SK-N-SH (cell line): ENCODE measurements around the gene ARCN1. TPM values are rescaled to one million over a fixed set of nuclear protein-coding genes. Genes with fewer than 3 reads are reported as not detected.

Experiments used
- CTCF ChIA-PET: fragments of 300-600, 350-600 bp; formaldehyde crosslinking; extraction: SDS; loops from one replicate; lab custom pipeline; 2021; lab: Yijun Ruan, JAX
- POLR2A ChIA-PET: fragments of 350-600 bp; sonication (Branson Sonifier 250); formaldehyde crosslinking; extraction: SDS; loops from one replicate; lab custom pipeline; 2020; ENCODE audit warnings: antibody characterized with exemption, inconsistent platforms; lab: Yijun Ruan, JAX
- DNase-seq: peaks from one replicate; pipeline ENCODE4 v3.0.0; 2012
- H2AFZ ChIP-seq: fragments of 200-600 bp; sonication (generic); 2 replicates; pipeline ENCODE4 v1.8.1; 2016; ENCODE audit warnings: antibody characterized with exemption, mild to moderate bottlenecking, low read depth
- H3F3A ChIP-seq: fragments of 200-600 bp; sonication (generic); replicated peaks from 2 replicates; pipeline ENCODE3; 2016; ENCODE audit warnings: antibody characterized with exemption, mild to moderate bottlenecking; ENCODE audit not compliant: insufficient read depth
- H3K27ac ChIP-seq, 2 experiments: fragments of 200-500 bp in 1 of 2; fragments of 200-600 bp in 1 of 2; sonication (Bioruptor generic) in 1 of 2; sonication (generic), shearing (Covaris generic) in 1 of 2; 2 replicates each; pipeline versions ENCODE4 v1.5.1 to v1.6.1; 2014 to 2016; ENCODE audit warnings: low read depth in 2 of 2, inconsistent platforms in 1 of 2, low read length in 1 of 2, mild to moderate bottlenecking in 1 of 2, mixed read lengths in 1 of 2
- H3K27me3 ChIP-seq: fragments of 200-600 bp; sonication (generic), shearing (Covaris generic); 2 replicates; pipeline ENCODE4 v1.6.1; 2016; ENCODE audit warnings: mixed run types; ENCODE audit not compliant: insufficient read depth
- H3K36me3 ChIP-seq, 2 experiments: fragments of 200-500 bp in 1 of 2; fragments of 200-600 bp in 1 of 2; sonication (Bioruptor generic) in 1 of 2; sonication (generic) in 1 of 2; replicated peaks in 1 of 2; 2 replicates each; pipeline versions ENCODE3 to v1.5.1; 2014 to 2016; ENCODE audit warnings: low read length in 1 of 2, mild to moderate bottlenecking in 1 of 2; ENCODE audit not compliant: insufficient read depth in 2 of 2, control insufficient read depth in 1 of 2
- H3K4me1 ChIP-seq, 2 experiments: fragments of 200-500 bp in 1 of 2; fragments of 200-600 bp in 1 of 2; sonication (Bioruptor generic) in 1 of 2; sonication (generic), shearing (Covaris generic) in 1 of 2; 2 replicates each; pipeline versions ENCODE4 v1.5.1 to v1.6.1; 2014 to 2016; ENCODE audit warnings: low read depth in 1 of 2, low read length in 1 of 2, mixed run types in 1 of 2; ENCODE audit not compliant: insufficient read depth in 2 of 2, control insufficient read depth in 1 of 2
- H3K4me2 ChIP-seq: fragments of 200-600 bp; sonication (generic), shearing (Covaris generic); 2 replicates; pipeline ENCODE4 v1.6.1; 2017; ENCODE audit warnings: mixed run types
- H3K4me3 ChIP-seq, 2 experiments: fragments of 200-500 bp in 1 of 2; fragments of 200-600 bp in 1 of 2; sonication (Bioruptor generic) in 1 of 2; sonication (generic), shearing (Covaris generic) in 1 of 2; 2 replicates each; pipeline versions ENCODE4 v1.5.1 to v1.8.1; 2014 to 2016; ENCODE audit warnings: low read depth in 2 of 2, inconsistent platforms in 1 of 2, low read length in 1 of 2, mild to moderate bottlenecking in 1 of 2, mixed read lengths in 1 of 2, moderate library complexity in 1 of 2
- H3K79me2 ChIP-seq: fragments of 200-600 bp; sonication (generic); 2 replicates; pipeline ENCODE4 v1.8.1; 2017; ENCODE audit warnings: mild to moderate bottlenecking; ENCODE audit not compliant: insufficient read depth
- H3K9ac ChIP-seq: fragments of 200-600 bp; sonication (generic); 2 replicates; pipeline ENCODE4 v1.6.1; 2017; ENCODE audit warnings: mixed run types
- H3K9me2 ChIP-seq: fragments of 200-600 bp; sonication (generic); 2 replicates; pipeline ENCODE4 v1.6.1; 2017; ENCODE audit warnings: mixed run types
- H3K9me3 ChIP-seq: fragments of 200-600 bp; sonication (generic); 2 replicates; pipeline ENCODE4 v1.6.1; 2017; ENCODE audit warnings: mixed run types, mild to moderate bottlenecking, moderate library complexity
- H4K20me1 ChIP-seq: fragments of 200-600 bp; sonication (generic); 2 replicates; pipeline ENCODE4 v1.6.1; 2017; ENCODE audit warnings: mild to moderate bottlenecking, mixed run types; ENCODE audit not compliant: insufficient read depth
- CHD2 ChIP-seq: fragments of 150-350 bp; IDR thresholded peaks from 2 replicates; pipeline ENCODE4 v1.6.1; 2018; ENCODE audit warnings: low read length; ENCODE audit not compliant: partially characterized antibody
- CTCF ChIP-seq: fragments of 200-600 bp; sonication (generic); IDR thresholded peaks from 2 replicates; pipeline ENCODE4 v1.6.1; 2017; ENCODE audit warnings: antibody characterized with exemption, mild to moderate bottlenecking, moderate library complexity
- ELF1 ChIP-seq: IDR thresholded peaks from 2 replicates; pipeline ENCODE4 v1.4.0; 2012
- EZH2phosphoT487 ChIP-seq: fragments of 200-600 bp; sonication (generic); IDR thresholded peaks from 2 replicates; pipeline ENCODE4 v1.6.1; 2017; ENCODE audit warnings: low read depth, mixed run types, mild to moderate bottlenecking, antibody characterized with exemption, moderate library complexity, borderline replicate concordance
- FOSL2 ChIP-seq: IDR thresholded peaks from 2 replicates; pipeline ENCODE4 v1.4.0; 2012; ENCODE audit warnings: low read depth, mild to moderate bottlenecking, moderate library complexity, borderline replicate concordance
- FOXJ3 ChIP-seq: sonication (generic); formaldehyde crosslinking; IDR thresholded peaks from 2 replicates; pipeline ENCODE4 v1.5.1; 2020; ENCODE audit warnings: mild to moderate bottlenecking, missing genetic modification reagents
- GATA2 ChIP-seq: sonication (generic); formaldehyde crosslinking; IDR thresholded peaks from 2 replicates; pipeline ENCODE4 v1.5.0; 2020; ENCODE audit warnings: mild to moderate bottlenecking, missing genetic modification reagents
- JUND ChIP-seq: IDR thresholded peaks from 2 replicates; pipeline ENCODE4 v1.4.0; 2012
- MEF2A ChIP-seq: IDR thresholded peaks from 2 replicates; pipeline ENCODE4 v1.4.0; 2012; ENCODE audit warnings: low read depth, borderline replicate concordance
- NFIC ChIP-seq: IDR thresholded peaks from 2 replicates; pipeline ENCODE4 v1.4.0; 2012; ENCODE audit warnings: borderline replicate concordance
- RFX5 ChIP-seq: IDR thresholded peaks from 2 replicates; pipeline ENCODE4 v1.6.1; 2012; ENCODE audit warnings: mild to moderate bottlenecking, improper control_type of control experiment, low read length
- RXRA ChIP-seq: IDR thresholded peaks from 2 replicates; pipeline ENCODE4 v1.4.0; 2012; ENCODE audit warnings: low read depth, mild to moderate bottlenecking, borderline replicate concordance
- SIN3A ChIP-seq: IDR thresholded peaks from 2 replicates; pipeline ENCODE4 v1.6.1; 2012; ENCODE audit warnings: low read depth, mild to moderate bottlenecking, low read length, moderate library complexity, borderline replicate concordance
- TAF1 ChIP-seq: IDR thresholded peaks from 2 replicates; pipeline ENCODE4 v1.6.1; 2012; ENCODE audit warnings: low read depth, mild to moderate bottlenecking, low read length, moderate library complexity, borderline replicate concordance
- USF1 ChIP-seq: IDR thresholded peaks from 2 replicates; pipeline ENCODE4 v1.4.0; 2012; ENCODE audit warnings: low read depth, borderline replicate concordance
- WGBS: methylation state at CpG from one replicate; pipeline ENCODE4 v1.1.6; 2017; ENCODE audit warnings: low lambda C conversion rate; 5-methylcytosine and 5-hydroxymethylcytosine counted together
- polyA plus RNA-seq, 3 experiments: library from polyadenylated mRNA; depleted of rRNA; stranded (reverse); fragments of >200 nt; gene quantifications; 2 replicates each; pipeline ENCODE4 v1.2.3, GENCODE V29; 2012
- TF ChIP-seq, protein P1 (sequence below): IDR thresholded peaks from 2 replicates; pipeline ENCODE4 v1.4.0; 2012; ENCODE audit warnings: low read depth, borderline replicate concordance
- TF ChIP-seq, protein P2 (sequence below): IDR thresholded peaks from 2 replicates; pipeline ENCODE4 v1.4.0; 2012; ENCODE audit warnings: low read depth

ARCN1 gene
- polyA plus RNA-seq, 1 of the 3 experiments (the other 2 are of a cell fraction): 128 TPM

DNA sequence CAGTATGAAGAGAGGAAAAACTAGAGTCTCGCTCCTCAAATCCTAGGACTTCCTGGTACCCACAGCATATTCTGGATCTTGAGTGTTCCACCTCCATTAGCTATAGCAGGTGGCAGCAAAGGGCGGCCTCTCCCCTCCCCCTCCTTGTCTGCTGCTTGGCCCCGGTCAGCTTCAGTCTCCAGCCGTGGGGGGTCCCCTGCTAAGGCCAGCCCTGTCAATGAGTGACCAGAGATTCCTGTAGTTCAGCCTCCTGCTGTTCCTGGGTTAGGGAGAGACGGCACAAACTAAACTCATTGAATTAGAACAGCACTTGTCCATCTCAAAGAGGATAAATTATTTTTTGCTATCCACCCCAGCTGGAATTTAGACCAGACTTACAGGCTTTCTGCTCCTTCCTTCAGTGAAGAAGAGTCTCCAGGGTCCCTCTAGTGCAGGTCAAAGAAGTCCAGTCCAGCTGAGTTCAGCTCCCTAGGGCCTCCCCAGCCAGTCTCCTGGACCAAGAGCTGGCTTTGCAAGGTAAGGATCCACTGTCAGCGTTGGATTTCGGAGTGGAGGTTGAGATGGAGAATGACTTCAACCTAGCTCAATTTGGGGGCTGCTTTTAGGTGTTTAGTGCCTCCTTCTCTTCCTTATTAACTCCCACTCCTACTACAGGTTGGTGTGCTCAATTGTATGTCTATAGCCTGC, 34.1 kb downstream of the ARCN1 start:
- Histone ChIP-seq H3K4me1 (peaks cover 28 to 31% of the 10 kb centered on the region in 2 experiments), H3K4me2 (peak overlapping the region; percentile 33; the same call in 1 of the 2 replicates), H3K36me3 (peaks cover 16 to 22% of the 10 kb centered on the region in 2 experiments), H4K20me1 (no peaks in the 10 kb centered on the region), H3K27ac (peak overlapping the region in 1 of 2 experiments; percentile 73; a peak in 1 of 4 replicates), H2AFZ (no peak overlapping the region), H3K9me3 (no peaks in the 10 kb centered on the region), H3K79me2 (peaks cover 38% of the 10 kb centered on the region), H3K9ac (no peak overlapping the region), H3F3A (peaks cover 38% of the 10 kb centered on the region), H3K4me3 (no peak overlapping the region), H3K27me3 (no peaks in the 10 kb centered on the region), H3K9me2 (no peaks in the 10 kb centered on the region)
- ChIA-PET CTCF (interaction anchor here (0.9 to 10.8 kb wide), 10 partner anchors 7 to 424 kb away, joined by 3 to 79 read pairs (median 4); no protein-coding TSS in a partner anchor), POLR2A (interaction anchor here (1.2 to 3.3 kb wide), 3 partner anchors 12 to 34 kb away, joined by 3 to 15 read pairs (median 4); no protein-coding TSS in a partner anchor)
- WGBS: 92% methylated on average over 5 of the region's 7 CpGs
- no peak for DNase-seq
- TF ChIP-seq TAF1: no peak
- TF ChIP-seq SIN3A: no peak
- TF ChIP-seq, protein P1, sequence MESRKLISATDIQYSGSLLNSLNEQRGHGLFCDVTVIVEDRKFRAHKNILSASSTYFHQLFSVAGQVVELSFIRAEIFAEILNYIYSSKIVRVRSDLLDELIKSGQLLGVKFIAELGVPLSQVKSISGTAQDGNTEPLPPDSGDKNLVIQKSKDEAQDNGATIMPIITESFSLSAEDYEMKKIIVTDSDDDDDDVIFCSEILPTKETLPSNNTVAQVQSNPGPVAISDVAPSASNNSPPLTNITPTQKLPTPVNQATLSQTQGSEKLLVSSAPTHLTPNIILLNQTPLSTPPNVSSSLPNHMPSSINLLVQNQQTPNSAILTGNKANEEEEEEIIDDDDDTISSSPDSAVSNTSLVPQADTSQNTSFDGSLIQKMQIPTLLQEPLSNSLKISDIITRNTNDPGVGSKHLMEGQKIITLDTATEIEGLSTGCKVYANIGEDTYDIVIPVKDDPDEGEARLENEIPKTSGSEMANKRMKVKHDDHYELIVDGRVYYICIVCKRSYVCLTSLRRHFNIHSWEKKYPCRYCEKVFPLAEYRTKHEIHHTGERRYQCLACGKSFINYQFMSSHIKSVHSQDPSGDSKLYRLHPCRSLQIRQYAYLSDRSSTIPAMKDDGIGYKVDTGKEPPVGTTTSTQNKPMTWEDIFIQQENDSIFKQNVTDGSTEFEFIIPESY: no peak
- TF ChIP-seq GATA2 (CRISPR knock-in tag): no peak
- TF ChIP-seq, protein P2, sequence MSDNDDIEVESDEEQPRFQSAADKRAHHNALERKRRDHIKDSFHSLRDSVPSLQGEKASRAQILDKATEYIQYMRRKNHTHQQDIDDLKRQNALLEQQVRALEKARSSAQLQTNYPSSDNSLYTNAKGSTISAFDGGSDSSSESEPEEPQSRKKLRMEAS: no peak
- TF ChIP-seq MEF2A: no peak
- TF ChIP-seq FOSL2: no peak
- TF ChIP-seq USF1: no peak
- TF ChIP-seq JUND: no peak
- TF ChIP-seq NFIC: no peak
- TF ChIP-seq EZH2phosphoT487: no peak
- TF ChIP-seq RFX5: no peak
- no peak for TF ChIP-seq CHD2
- TF ChIP-seq RXRA: no peak
- no peak for TF ChIP-seq ELF1
- TF ChIP-seq CTCF: no peak
- TF ChIP-seq FOXJ3 (CRISPR knock-in tag): no peak
